ENCODE measurements around the gene CASK.
"Not testable (repeated sequence)": the region's sequence is repeated elsewhere in the genome, so short reads cannot be mapped to it uniquely, and the experiment has no call there.

The CASK gene

GRCh38 chrX:41607264-41607832 is 316.0 kb downstream of the CASK start:
- no peak for DNase-seq

- not testable (repeated sequence) for DNase-seq
These were observed 317.3 kb downstream of the CASK start for GRCh38 chrX:41606057-41606456.

- no peak for DNase-seq
These were observed 318.4 kb downstream of the CASK start for GRCh38 chrX:41604766-41605543.

GRCh38 chrX:41604177-41604576 is 319.2 kb downstream of the CASK start:
- no peak for DNase-seq

GRCh38 chrX:41603596-41603995 is 319.8 kb downstream of the CASK start:
- DNase-seq, result no peak

GRCh38 chrX:41602816-41603345 is 320.5 kb downstream of the CASK start:
- DNase-seq, result no peak

- DNase-seq, result no peak
These were observed 323.1 kb downstream of the CASK start for GRCh38 chrX:41600291-41600690.

GRCh38 chrX:41599507-41599906 is 323.8 kb downstream of the CASK start:
- no peak for DNase-seq

GRCh38 chrX:41596596-41596995 is 326.8 kb downstream of the CASK start:
- DNase-seq, result no peak

GRCh38 chrX:41594634-41595033 is 328.7 kb downstream of the CASK start:
- DNase-seq, result no peak

- DNase-seq, result no peak
These were observed 331.4 kb downstream of the CASK start for GRCh38 chrX:41591906-41592305.

GRCh38 chrX:41590641-41591040 is 332.7 kb downstream of the CASK start:
- DNase-seq, result no peak

GRCh38 chrX:41589634-41590270 is 333.6 kb downstream of the CASK start:
- no peak for DNase-seq

GRCh38 chrX:41588271-41588670 is 335.1 kb downstream of the CASK start:
- no peak for DNase-seq

GRCh38 chrX:41580423-41581064 is 342.8 kb downstream of the CASK start:
- DNase-seq, result no peak

GRCh38 chrX:41563876-41564275 is 359.5 kb downstream of the CASK start:
- DNase-seq, result no peak

GRCh38 chrX:41561045-41561444 is 362.3 kb downstream of the CASK start:
- DNase-seq, result peak; percentile 37

GRCh38 chrX:41559235-41560052 is 363.9 kb downstream of the CASK start:
- no peak for DNase-seq

- no peak for DNase-seq
These were observed 364.8 kb downstream of the CASK start for GRCh38 chrX:41558531-41558930.

- DNase-seq, result no peak
These were observed 366.4 kb downstream of the CASK start for GRCh38 chrX:41556958-41557357.

- no peak for DNase-seq
These were observed 369.7 kb downstream of the CASK start for GRCh38 chrX:41553688-41554087.

GRCh38 chrX:41548411-41548810 is 374.9 kb downstream of the CASK start:
- no peak for DNase-seq

GRCh38 chrX:41543668-41544067 is 379.7 kb downstream of the CASK start:
- no peak for DNase-seq

Data from NK-92 treated with Interleukin-12 subunit alpha and Interleukin-12 subunit beta, amount 100 ng/mL, for 24 hours (cell line).